ENCODE results near the gene CNIH3. TPM values are rescaled to one million over a fixed set of nuclear protein-coding genes. Genes with fewer than 3 reads are reported as not detected.

Gene CNIH3
- total and polyA plus RNA-seq, 2 donors (not counting 3 experiments of a cell fraction or from before 2014, with no cell fraction given) = 1.3 to 2.5 TPM

GRCh38 chr1:224678168-224678567, 62.1 kb downstream of the CNIH3 start:
- no peaks in the 10 kb centered on the region for H3K79me2 ChIP-seq (ENCODE audit: control insufficient read depth, insufficient read depth, low read length)
- CTCF ChIA-PET = interaction anchor here (1.0 to 1.7 kb wide), 4 partner anchors 10 to 244 kb away, joined by 3 to 4 read pairs (median 3); no protein-coding TSS in a partner anchor

DNA sequence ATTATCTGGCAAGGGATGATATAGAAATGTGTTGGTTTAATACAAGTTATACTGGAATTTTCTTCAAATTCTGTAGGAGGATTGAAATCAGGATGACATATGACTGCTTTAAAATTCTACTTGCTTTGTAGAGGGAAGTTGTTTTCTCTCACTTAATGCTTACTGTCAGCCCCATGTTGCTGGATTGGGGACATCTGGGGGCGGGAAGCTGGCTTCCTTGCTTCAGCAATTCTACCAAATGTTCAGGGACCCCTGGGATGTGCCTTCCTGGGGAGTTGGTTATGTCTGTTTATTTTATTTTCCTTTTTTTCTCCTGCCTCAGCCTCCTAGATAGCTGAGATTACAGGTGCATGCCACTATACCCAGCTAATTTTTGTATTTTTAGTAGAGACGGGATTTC, 63.5 kb downstream of the CNIH3 start:
- no peaks in the 10 kb centered on the region for H3K9me1 ChIP-seq (replicated peaks; ENCODE audit: control insufficient read depth, extremely low read depth, insufficient read depth, low read length)
- ChIA-PET POLR2A (no interaction called here), CTCF (interaction anchor here (0.8 kb wide), 1 partner anchor 9 kb away, joined by 3 read pairs; no protein-coding TSS in a partner anchor)
- DNase-seq (ENCODE audit: low read depth, low spot score) (no peak), FAIRE-seq (no peak)
- no peak overlapping the region for H3K4me2 ChIP-seq (ENCODE audit: insufficient read depth, low read length)
- no peaks in the 10 kb centered on the region for H3K4me1 ChIP-seq (ENCODE audit: control insufficient read depth, extremely low read depth, insufficient read depth, low read length)
- no peak overlapping the region for H2AFZ ChIP-seq (ENCODE audit: low read depth, low read length)
- H3K27me3 ChIP-seq (ENCODE audit: control insufficient read depth in 2 of 2, insufficient read depth in 2 of 2, low read length in 2 of 2) = peaks cover 3 to 4% of the 10 kb centered on the region in 2 experiments
- dilution Hi-C loops (cut with MboI; ENCODE audit: extremely low pct_ligation_motif_present, low sequenced_read_pairs) = no loop called here
- no peak overlapping the region for H3K9ac ChIP-seq (replicated peaks; ENCODE audit: extremely low read depth, insufficient read depth, low read length)
- BruUV-seq (replicated peaks) = no TSS peak
- no peaks in the 10 kb centered on the region for H4K20me1 ChIP-seq (replicated peaks; ENCODE audit: control insufficient read depth, extremely low read depth, insufficient read depth, low read length)
- TF ChIP-seq MYC (IDR thresholded peaks at IDR 0.05; ENCODE audit: low read depth, low read length) (no peak), JUN (IDR thresholded peaks at IDR 0.05; ENCODE audit: borderline replicate concordance, insufficient read depth, insufficient read length, low read depth) (no peak), EZH2 (IDR thresholded peaks at IDR 0.05; ENCODE audit: borderline replicate concordance, low read depth, low read length, severe bottlenecking) (no peak), GATA2 (IDR thresholded peaks at IDR 0.05; ENCODE audit: insufficient read depth, insufficient read length, low read depth, low read length) (no peak), POLR2A (IDR thresholded peaks at IDR 0.05; ENCODE audit: low read depth, low read length) (no peak), CTCF (IDR thresholded peaks at IDR 0.05; ENCODE audit: extremely low read depth in 1 of 2, insufficient read depth in 1 of 2, low read depth in 1 of 2, low read length in 2 of 2) (no peak), FOS (IDR thresholded peaks at IDR 0.05; ENCODE audit: borderline replicate concordance, insufficient read depth, low read length) (no peak), MAX (IDR thresholded peaks at IDR 0.05; ENCODE audit: insufficient read depth, insufficient read length) (no peak), POLR2AphosphoS5 (IDR thresholded peaks at IDR 0.05; ENCODE audit: insufficient read depth, low read depth, low read length) (no peak)
- intact Hi-C loops (cut with micrococcal nuclease) = no loop called here
- no peaks in the 10 kb centered on the region for H3K79me2 ChIP-seq (ENCODE audit: control insufficient read depth, insufficient read depth, low read length)
- H3K27ac ChIP-seq (ENCODE audit: insufficient read depth, low read depth, low read length) = no peak overlapping the region
- no peaks in the 10 kb centered on the region for H3K9me3 ChIP-seq (replicated peaks; ENCODE audit: control insufficient read depth, insufficient read depth, low read length)
- no peaks in the 10 kb centered on the region for H3K36me3 ChIP-seq (ENCODE audit: control insufficient read depth in 2 of 2, extremely low read depth in 1 of 2, insufficient read depth in 2 of 2, low read length in 2 of 2)
- no peak overlapping the region for H3K4me3 ChIP-seq (replicated peaks in 1 of 3; ENCODE audit: insufficient read depth in 1 of 3, low read depth in 1 of 3, low read length in 3 of 3)

More at GRCh38 chr1:224678168-224678567, 62.1 kb downstream of the CNIH3 start:
- no peaks in the 10 kb centered on the region for H3K36me3 ChIP-seq (ENCODE audit: control insufficient read depth in 2 of 2, extremely low read depth in 1 of 2, insufficient read depth in 2 of 2, low read length in 2 of 2)
- no peak for FAIRE-seq
- H3K9ac ChIP-seq (replicated peaks; ENCODE audit: extremely low read depth, insufficient read depth, low read length) = no peak overlapping the region
- no peak overlapping the region for H3K4me3 ChIP-seq (replicated peaks in 1 of 3; ENCODE audit: insufficient read depth in 1 of 3, low read depth in 1 of 3, low read length in 3 of 3)
- H3K27ac ChIP-seq (ENCODE audit: insufficient read depth, low read depth, low read length) = no peak overlapping the region
- no peak overlapping the region for H2AFZ ChIP-seq (ENCODE audit: low read depth, low read length)
- no peaks in the 10 kb centered on the region for H3K9me1 ChIP-seq (replicated peaks; ENCODE audit: control insufficient read depth, extremely low read depth, insufficient read depth, low read length)
- dilution Hi-C loops (cut with MboI; ENCODE audit: extremely low pct_ligation_motif_present, low sequenced_read_pairs) (no loop called here), intact Hi-C loops (cut with micrococcal nuclease) (no loop called here)
- no peak overlapping the region for H3K4me2 ChIP-seq (ENCODE audit: insufficient read depth, low read length)
- no peak for DNase-seq (ENCODE audit: low read depth, low spot score)
- no peaks in the 10 kb centered on the region for H4K20me1 ChIP-seq (replicated peaks; ENCODE audit: control insufficient read depth, extremely low read depth, insufficient read depth, low read length)
- TF ChIP-seq MYC (IDR thresholded peaks at IDR 0.05; ENCODE audit: low read depth, low read length) = no peak
- no peak for TF ChIP-seq FOS (IDR thresholded peaks at IDR 0.05; ENCODE audit: borderline replicate concordance, insufficient read depth, low read length)
- no peak for TF ChIP-seq JUN (IDR thresholded peaks at IDR 0.05; ENCODE audit: borderline replicate concordance, insufficient read depth, insufficient read length, low read depth)
- TF ChIP-seq MAX (IDR thresholded peaks at IDR 0.05; ENCODE audit: insufficient read depth, insufficient read length) = no peak
- no peaks in the 10 kb centered on the region for H3K4me1 ChIP-seq (ENCODE audit: control insufficient read depth, extremely low read depth, insufficient read depth, low read length)
- H3K9me3 ChIP-seq (replicated peaks; ENCODE audit: control insufficient read depth, insufficient read depth, low read length) = no peaks in the 10 kb centered on the region
- BruUV-seq (replicated peaks) = no TSS peak
- POLR2A ChIA-PET = no interaction called here
- peaks cover 3 to 4% of the 10 kb centered on the region in 2 experiments for H3K27me3 ChIP-seq (ENCODE audit: control insufficient read depth in 2 of 2, insufficient read depth in 2 of 2, low read length in 2 of 2)

All from endothelial cell of umbilical vein (primary cell).